DOHH2 (cell line): Measurements from ENCODE around the gene RFESD.

Experiments used
- H3F3A ChIP-seq: fragments of 200-600 bp; sonication (generic), shearing (Covaris generic); 2 replicates; pipeline ENCODE4 v1.6.0; 2016; ENCODE audit warnings: antibody characterized with exemption, mild to moderate bottlenecking; ENCODE audit not compliant: control insufficient read depth, insufficient read depth
- H3K27ac ChIP-seq: fragments of 200-600 bp; sonication (generic); 2 replicates; pipeline ENCODE4 v1.5.1; 2014; ENCODE audit warnings: low read depth, mild to moderate bottlenecking, low read length, moderate library complexity
- H3K27me3 ChIP-seq: fragments of 200-600 bp; sonication (generic); 2 replicates; pipeline ENCODE4 v1.6.1; 2014; ENCODE audit warnings: mild to moderate bottlenecking, low read length, mixed read lengths; ENCODE audit not compliant: control insufficient read depth
- H3K36me3 ChIP-seq: fragments of 200-600 bp; sonication (generic); 2 replicates; pipeline ENCODE4 v1.6.1; 2014; ENCODE audit warnings: mild to moderate bottlenecking, low read length, moderate library complexity, mixed read lengths; ENCODE audit not compliant: control insufficient read depth
- H3K4me1 ChIP-seq: fragments of 200-600 bp; sonication (generic); 2 replicates; pipeline ENCODE4 v1.6.1; 2014; ENCODE audit warnings: mild to moderate bottlenecking, low read length, mixed read lengths; ENCODE audit not compliant: control insufficient read depth
- H3K4me2 ChIP-seq: fragments of 200-600 bp; sonication (generic); 2 replicates; pipeline ENCODE4 v1.6.0; 2014; ENCODE audit warnings: mild to moderate bottlenecking, low read length, moderate library complexity
- H3K4me3 ChIP-seq: fragments of 200-600 bp; sonication (generic); 2 replicates; pipeline ENCODE4 v1.5.1; 2014; ENCODE audit warnings: mild to moderate bottlenecking, low read length, mixed read lengths
- H3K79me2 ChIP-seq: fragments of 200-600 bp; sonication (generic); 2 replicates; pipeline ENCODE4 v1.6.1; 2014; ENCODE audit warnings: mild to moderate bottlenecking, low read length, mixed read lengths; ENCODE audit not compliant: control insufficient read depth
- H3K9me2 ChIP-seq: fragments of 200-600 bp; sonication (generic); replicated peaks from 2 replicates; pipeline ENCODE4 v1.6.1; 2014; ENCODE audit warnings: mild to moderate bottlenecking, low read length, mixed read lengths; ENCODE audit not compliant: control insufficient read depth
- H3K9me3 ChIP-seq: fragments of 200-600 bp; sonication (generic); 2 replicates; pipeline ENCODE4 v1.6.1; 2014; ENCODE audit warnings: antibody characterized with exemption, low read length, mixed read lengths; ENCODE audit not compliant: control insufficient read depth, insufficient read depth
- H4K20me1 ChIP-seq: fragments of 200-600 bp; sonication (generic); 2 replicates; pipeline ENCODE4 v1.6.0; 2014; ENCODE audit warnings: low read depth, mild to moderate bottlenecking, antibody characterized with exemption, low read length, moderate library complexity; ENCODE audit not compliant: control insufficient read depth, insufficient read depth
- CTCF ChIP-seq: fragments of 200-600 bp; sonication (generic); IDR thresholded peaks from one replicate; pipeline ENCODE4 v1.5.1; 2014; ENCODE audit warnings: antibody characterized with exemption, mild to moderate bottlenecking, low read depth, low read length; ENCODE audit not compliant: poor library complexity, severe bottlenecking
- EZH2phosphoT487 ChIP-seq: fragments of 200-600 bp; sonication (generic); IDR thresholded peaks from 2 replicates; pipeline ENCODE4 v1.6.1; 2017; ENCODE audit warnings: borderline replicate concordance, mild to moderate bottlenecking, antibody characterized with exemption, low read length, moderate library complexity, mixed read lengths

The RFESD gene

GRCh38 chr5:95649842-95650620 is 3.5 kb downstream of the RFESD start:
- TF ChIP-seq EZH2phosphoT487 (no peak), CTCF (no peak)
- Histone ChIP-seq H3F3A (no peaks in the 10 kb centered on the region), H3K4me3 (no peak overlapping the region), H3K27me3 (no peaks in the 10 kb centered on the region), H3K9me3 (no peaks in the 10 kb centered on the region), H4K20me1 (no peaks in the 10 kb centered on the region), H3K4me1 (peaks cover 23% of the 10 kb centered on the region), H3K27ac (no peak overlapping the region), H3K9me2 (no peaks in the 10 kb centered on the region), H3K79me2 (no peaks in the 10 kb centered on the region), H3K36me3 (no peaks in the 10 kb centered on the region), H3K4me2 (no peak overlapping the region)

GRCh38 chr5:95652849-95653248 is 6.3 kb downstream of the RFESD start:
- Histone ChIP-seq H3K9me2 (no peaks in the 10 kb centered on the region), H3K79me2 (no peaks in the 10 kb centered on the region), H3K9me3 (no peaks in the 10 kb centered on the region), H3K27ac (no peak overlapping the region), H3K27me3 (no peaks in the 10 kb centered on the region), H3K4me3 (no peak overlapping the region), H4K20me1 (no peaks in the 10 kb centered on the region), H3K4me2 (no peak overlapping the region), H3F3A (no peaks in the 10 kb centered on the region), H3K4me1 (peaks cover 11% of the 10 kb centered on the region), H3K36me3 (no peaks in the 10 kb centered on the region)
- TF ChIP-seq CTCF (no peak), EZH2phosphoT487 (no peak)

GRCh38 chr5:95654196-95654595 is 7.6 kb downstream of the RFESD start:
- H3K9me2 ChIP-seq = no peaks in the 10 kb centered on the region
- H4K20me1 ChIP-seq = no peaks in the 10 kb centered on the region
- H3K36me3 ChIP-seq = no peaks in the 10 kb centered on the region
- H3K27ac ChIP-seq = no peak overlapping the region
- H3K4me2 ChIP-seq = no peak overlapping the region
- TF ChIP-seq CTCF = no peak
- no peak for TF ChIP-seq EZH2phosphoT487
- no peaks in the 10 kb centered on the region for H3F3A ChIP-seq
- H3K9me3 ChIP-seq = no peaks in the 10 kb centered on the region
- no peaks in the 10 kb centered on the region for H3K79me2 ChIP-seq
- no peaks in the 10 kb centered on the region for H3K27me3 ChIP-seq
- peaks cover 5% of the 10 kb centered on the region; the same call in 1 of the 2 replicates for H3K4me1 ChIP-seq
- no peak overlapping the region for H3K4me3 ChIP-seq
